HG03571 (cell line): Measurements from ENCODE around the gene HOXD9.

Source experiments
- ATAC-seq: cut with Tn5 transposase; IDR thresholded peaks from one replicate; pipeline ENCODE4 v1.9.1; 2021; ENCODE audit not compliant: unreplicated experiment

The HOXD9 gene

DNA sequence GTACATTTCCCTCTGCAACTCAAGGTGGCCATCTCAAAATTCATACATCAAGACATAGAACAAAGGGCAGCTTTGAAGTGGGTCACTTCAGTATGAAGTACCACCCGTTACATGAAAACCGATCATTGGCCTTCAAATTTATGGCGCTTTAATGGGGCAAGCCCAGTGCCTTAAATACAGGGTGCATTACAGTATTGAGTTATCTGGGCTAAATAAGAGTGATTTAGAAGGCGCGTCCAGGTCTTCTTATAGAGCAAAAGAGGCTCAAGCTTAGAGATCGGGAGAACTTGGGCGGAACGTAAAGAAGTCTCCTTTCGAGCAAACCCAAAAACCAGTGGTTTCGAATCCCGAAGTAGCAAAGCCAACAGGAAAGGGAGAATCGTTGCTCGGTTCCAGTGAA, 41.7 kb downstream of the HOXD9 start:
- no peak for ATAC-seq

DNA sequence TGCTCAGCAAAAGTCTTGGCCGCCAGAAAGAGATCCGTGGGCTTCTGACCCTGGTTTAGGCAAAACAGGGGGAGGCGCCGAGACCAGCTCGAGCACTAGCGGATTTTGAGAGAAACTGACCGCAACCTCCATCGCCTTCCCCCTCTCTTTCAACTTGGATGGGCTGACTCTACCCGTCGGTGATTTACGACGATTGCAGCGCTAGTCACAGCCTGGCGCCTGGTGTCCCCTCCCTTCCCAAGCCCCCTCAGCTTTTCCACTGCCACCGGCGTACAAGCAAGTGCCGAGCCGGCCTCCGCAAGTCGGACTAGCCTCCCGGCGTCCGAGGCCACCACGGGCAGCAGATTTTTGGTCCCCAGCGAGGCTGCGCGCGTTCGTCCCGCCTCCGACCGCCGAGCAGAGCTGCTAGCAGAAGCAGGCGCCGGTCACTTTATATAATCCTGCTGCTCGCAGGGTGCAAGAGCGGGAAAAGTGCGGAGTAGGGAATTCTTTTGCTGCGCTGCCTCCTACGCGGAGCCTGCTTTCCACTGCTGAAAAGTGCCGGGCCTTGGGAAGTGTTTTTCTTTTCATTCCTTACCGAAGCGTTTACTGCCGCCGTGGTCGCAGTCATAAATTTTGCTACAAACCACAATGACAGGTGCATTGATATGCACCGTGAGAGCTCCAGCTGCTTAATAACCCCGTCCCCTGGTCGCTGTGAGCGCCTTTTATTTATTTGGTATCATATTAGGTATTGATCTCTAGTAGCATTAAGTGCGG, 42.3 kb downstream of the HOXD9 start:
- ATAC-seq, result no peak

GRCh38 chr2:176165370-176166050, 43.0 kb downstream of the HOXD9 start:
- ATAC-seq, result no peak

- no peak for ATAC-seq
Measured at GRCh38 chr2:176166272-176166671, 43.8 kb downstream of the HOXD9 start.

DNA sequence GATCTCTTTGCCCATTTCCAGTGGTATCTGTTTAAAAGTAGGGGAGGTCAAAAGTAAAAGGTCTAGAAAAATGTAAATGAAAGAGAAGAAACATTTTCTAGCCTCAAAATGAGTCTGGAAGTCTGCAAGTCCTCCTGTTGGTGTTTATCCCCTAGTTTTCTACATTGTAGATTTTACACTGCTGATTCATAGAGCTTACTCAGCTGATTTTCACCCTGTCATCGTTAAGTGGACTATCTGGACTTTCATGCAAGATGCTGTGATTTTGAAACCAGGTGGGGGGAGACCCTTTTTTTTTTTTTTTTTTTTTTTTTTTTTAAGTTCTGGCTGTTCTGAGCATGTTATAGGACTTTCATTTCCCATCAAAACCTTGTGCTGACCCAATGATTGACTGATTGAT, 44.9 kb downstream of the HOXD9 start:
- ATAC-seq, result no peak

DNA sequence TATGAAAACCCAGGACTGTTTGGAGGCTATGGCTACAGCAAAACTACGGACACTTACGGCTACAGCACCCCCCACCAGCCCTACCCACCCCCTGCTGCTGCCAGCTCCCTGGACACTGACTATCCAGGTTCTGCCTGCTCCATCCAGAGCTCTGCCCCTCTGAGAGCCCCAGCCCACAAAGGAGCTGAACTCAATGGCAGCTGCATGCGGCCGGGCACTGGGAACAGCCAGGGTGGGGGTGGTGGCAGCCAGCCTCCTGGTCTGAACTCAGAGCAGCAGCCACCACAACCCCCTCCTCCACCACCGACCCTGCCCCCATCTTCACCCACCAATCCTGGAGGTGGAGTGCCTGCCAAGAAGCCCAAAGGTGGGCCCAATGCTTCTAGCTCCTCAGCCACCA, 46.7 kb downstream of the HOXD9 start:
- no peak for ATAC-seq

- no peak for ATAC-seq
Measured at GRCh38 chr2:176169711-176170110, 47.2 kb downstream of the HOXD9 start.

- ATAC-seq, result no peak
Measured at GRCh38 chr2:176170602-176171305, 48.2 kb downstream of the HOXD9 start.

DNA sequence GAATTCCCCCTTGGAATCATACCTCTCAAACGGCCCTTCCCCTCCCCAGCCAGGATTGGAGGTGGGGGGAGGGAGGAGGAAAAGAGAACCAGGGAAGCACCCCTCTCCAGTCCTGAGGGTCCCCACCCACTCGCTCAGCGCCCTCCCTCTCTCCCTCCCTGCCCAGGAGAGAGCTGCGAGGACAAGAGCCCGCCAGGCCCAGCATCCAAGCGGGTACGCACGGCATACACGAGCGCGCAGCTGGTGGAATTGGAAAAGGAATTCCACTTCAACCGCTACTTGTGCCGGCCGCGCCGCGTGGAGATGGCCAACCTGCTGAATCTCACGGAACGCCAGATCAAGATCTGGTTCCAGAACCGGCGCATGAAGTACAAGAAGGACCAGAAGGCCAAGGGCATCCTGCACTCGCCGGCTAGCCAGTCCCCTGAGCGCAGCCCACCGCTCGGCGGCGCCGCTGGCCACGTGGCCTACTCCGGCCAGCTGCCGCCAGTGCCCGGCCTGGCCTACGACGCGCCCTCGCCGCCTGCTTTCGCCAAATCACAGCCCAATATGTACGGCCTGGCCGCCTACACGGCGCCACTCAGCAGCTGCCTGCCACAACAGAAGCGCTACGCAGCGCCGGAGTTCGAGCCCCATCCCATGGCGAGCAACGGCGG, 49.0 kb downstream of the HOXD9 start:
- ATAC-seq, result no peak

- ATAC-seq, result no peak
Measured at GRCh38 chr2:176172007-176172894, 49.7 kb downstream of the HOXD9 start.

DNA sequence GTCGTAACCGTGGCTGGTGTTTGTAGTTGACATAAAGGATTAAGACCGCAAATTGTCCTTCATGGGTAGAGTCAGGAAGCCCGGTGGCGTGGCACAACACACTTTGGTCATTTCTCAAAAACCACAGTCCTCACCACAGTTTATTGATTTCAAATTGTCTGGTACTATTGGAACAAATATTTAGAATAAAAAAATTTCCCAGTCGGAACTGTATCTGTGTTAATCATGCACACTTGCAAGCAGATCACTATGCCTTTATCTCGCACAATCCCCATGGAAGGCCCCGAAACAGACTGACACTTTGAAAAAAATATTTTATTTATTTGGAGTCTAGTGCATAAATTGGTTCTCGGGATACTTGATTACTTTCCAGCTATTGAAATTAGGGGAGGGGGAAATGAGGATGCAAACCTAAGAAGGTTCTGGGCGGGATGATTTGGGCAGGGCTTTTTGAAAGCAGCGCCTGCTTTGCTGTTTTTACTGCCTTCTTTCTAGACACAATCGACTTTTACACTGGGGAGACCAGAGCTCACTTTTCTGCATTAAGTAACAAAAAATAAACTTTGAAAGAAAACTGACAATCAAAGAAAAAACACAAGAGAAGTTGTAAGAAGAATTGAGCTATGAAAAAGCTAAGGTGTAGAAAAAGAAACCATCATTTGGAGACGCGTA, 50.5 kb downstream of the HOXD9 start:
- ATAC-seq, result no peak

DNA sequence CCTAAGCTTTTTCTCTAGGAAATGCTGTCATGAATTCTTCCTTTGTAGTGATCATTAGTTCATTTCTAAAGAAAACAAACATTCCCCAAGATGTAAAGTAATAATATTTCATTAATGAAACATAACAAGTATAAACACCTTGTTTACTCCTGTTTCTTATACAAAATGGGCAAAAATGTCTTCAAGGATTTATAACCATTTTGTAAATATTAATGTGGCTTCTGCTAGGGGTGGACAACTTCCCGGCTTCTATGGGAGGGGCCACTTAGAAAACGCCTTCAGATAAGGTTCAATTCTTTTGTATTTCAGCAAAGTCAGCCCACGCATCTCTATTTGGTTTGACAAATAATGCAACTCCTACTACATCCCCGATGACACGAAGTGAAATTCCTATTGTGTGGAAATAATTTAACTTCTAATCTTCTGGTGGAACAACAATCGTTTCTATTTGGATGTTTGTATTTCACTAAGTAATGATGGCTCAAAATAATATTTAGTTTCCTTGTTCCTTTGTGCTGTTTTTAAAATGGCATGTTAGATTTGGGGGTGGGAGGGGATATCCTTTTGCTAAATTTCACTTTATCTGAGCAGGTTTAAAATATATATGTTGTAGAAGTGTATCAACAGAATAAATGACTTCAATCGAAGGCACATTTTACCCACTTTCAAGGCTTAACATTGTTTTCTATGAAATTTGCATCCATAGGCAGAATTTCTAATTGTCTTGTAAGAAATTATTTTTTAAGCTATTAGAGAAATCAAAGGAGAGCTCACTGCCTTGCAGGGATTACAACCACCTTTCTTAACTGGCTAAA, 51.3 kb downstream of the HOXD9 start:
- ATAC-seq, result no peak

DNA sequence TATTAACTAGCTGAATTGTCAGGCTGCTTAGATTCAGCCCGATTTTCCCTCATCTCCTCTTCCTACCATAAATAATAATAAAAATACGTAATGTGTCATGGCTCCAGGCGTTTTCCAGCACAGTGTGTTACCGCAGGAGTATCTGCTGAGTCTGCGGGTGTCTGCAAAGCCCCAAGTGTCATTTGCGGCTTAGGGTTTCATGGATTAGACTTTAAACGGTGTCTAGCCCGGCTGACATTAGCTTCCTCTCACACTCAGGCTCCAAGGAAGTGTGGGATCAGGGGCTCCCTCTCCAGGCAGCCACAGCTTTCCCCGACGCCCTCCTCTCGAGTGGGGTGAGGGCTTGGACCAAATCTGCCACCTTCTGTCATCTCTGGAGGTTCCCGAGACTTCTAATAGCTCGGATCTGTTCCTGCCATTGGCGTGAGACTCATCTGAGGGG, 51.9 kb downstream of the HOXD9 start:
- ATAC-seq, result no peak
